Stimulated activated effector memory CD8-positive, alpha-beta T cell treated with anti-CD3 and anti-CD28 coated beads, Interleukin-12 subunit alpha, Interleukin-12 subunit beta, amount 100 ng/mL, for 72 hours (primary cell): Measurements from ENCODE around the gene SLC16A12.

Experiments
- ATAC-seq: fragments of 150-1000 bp; cut with Tn5 transposase; 2 replicates; pipeline ENCODE4 v1.10.0; 2021
- DNase-seq, 2 donors: peaks; one replicate each; pipeline ENCODE4 v3.0.0; 2021 to 2022; ENCODE audit warnings: low spot score in 2 of 2
- H3K27ac Mint-ChIP-seq: one replicate; pipeline ENCODE4 v1.8.0; 2022; ENCODE audit warnings: mild to moderate bottlenecking, mixed read lengths
- H3K36me3 Mint-ChIP-seq: one replicate; pipeline ENCODE4 v1.8.0; 2022; ENCODE audit warnings: mild to moderate bottlenecking, mixed read lengths
- H3K4me1 Mint-ChIP-seq: one replicate; pipeline ENCODE4 v1.8.0; 2022; ENCODE audit warnings: mixed read lengths
- H3K4me3 Mint-ChIP-seq: one replicate; pipeline ENCODE4 v1.8.0; 2022; ENCODE audit warnings: mild to moderate bottlenecking, mixed read lengths
- H3K9me3 Mint-ChIP-seq: one replicate; pipeline ENCODE4 v1.8.0; 2022; ENCODE audit warnings: mixed read lengths

SLC16A12 gene

GRCh38 chr10:89535171-89536012, at the start of gene SLC16A12:
TSS of gene SLC16A12 (minus strand) at chr10:89535594. CDS start at chr10:89462578, 73,016 bp downstream.
- no peak for DNase-seq
- H3K9me3 Mint-ChIP-seq = no peaks in the 10 kb centered on the region
- H3K36me3 Mint-ChIP-seq = no peaks in the 10 kb centered on the region
- no peaks in the 10 kb centered on the region for H3K4me1 Mint-ChIP-seq
- H3K27ac Mint-ChIP-seq = no peak within 1 kb of the TSS
- H3K4me3 Mint-ChIP-seq = no peak within 1 kb of the TSS
- ATAC-seq = peak; percentile 36

GRCh38 chr10:89582022-89582421, 46.6 kb upstream of the SLC16A12 start:
- no peaks in the 10 kb centered on the region for H3K36me3 Mint-ChIP-seq
- DNase-seq = no peak
- no peak overlapping the region for H3K4me3 Mint-ChIP-seq
- no peak overlapping the region for H3K27ac Mint-ChIP-seq
- ATAC-seq = no peak
- no peaks in the 10 kb centered on the region for H3K4me1 Mint-ChIP-seq
- H3K9me3 Mint-ChIP-seq = no peaks in the 10 kb centered on the region

GRCh38 chr10:89580243-89580642, 44.8 kb upstream of the SLC16A12 start:
- no peaks in the 10 kb centered on the region for H3K9me3 Mint-ChIP-seq
- DNase-seq (no peak), ATAC-seq (no peak)
- H3K27ac Mint-ChIP-seq = no peak overlapping the region
- no peaks in the 10 kb centered on the region for H3K4me1 Mint-ChIP-seq
- H3K4me3 Mint-ChIP-seq = no peak overlapping the region
- no peaks in the 10 kb centered on the region for H3K36me3 Mint-ChIP-seq

GRCh38 chr10:89576696-89577095, 41.3 kb upstream of the SLC16A12 start:
- H3K4me1 Mint-ChIP-seq = no peaks in the 10 kb centered on the region
- no peak for DNase-seq
- H3K9me3 Mint-ChIP-seq = no peaks in the 10 kb centered on the region
- no peak for ATAC-seq
- no peak overlapping the region for H3K4me3 Mint-ChIP-seq
- H3K27ac Mint-ChIP-seq = no peak overlapping the region
- H3K36me3 Mint-ChIP-seq = no peaks in the 10 kb centered on the region

GRCh38 chr10:89576022-89576421, 40.6 kb upstream of the SLC16A12 start:
- ATAC-seq (no peak), DNase-seq (no peak)
- H3K4me3 Mint-ChIP-seq = no peak overlapping the region
- H3K36me3 Mint-ChIP-seq = no peaks in the 10 kb centered on the region
- H3K27ac Mint-ChIP-seq = no peak overlapping the region
- H3K9me3 Mint-ChIP-seq = no peaks in the 10 kb centered on the region
- H3K4me1 Mint-ChIP-seq = no peaks in the 10 kb centered on the region

- no peak for ATAC-seq
- H3K36me3 Mint-ChIP-seq = no peaks in the 10 kb centered on the region
- H3K9me3 Mint-ChIP-seq = no peaks in the 10 kb centered on the region
- DNase-seq = no peak
- H3K4me3 Mint-ChIP-seq = no peak overlapping the region
- no peak overlapping the region for H3K27ac Mint-ChIP-seq
- no peaks in the 10 kb centered on the region for H3K4me1 Mint-ChIP-seq
These were observed 39.6 kb upstream of the SLC16A12 start for GRCh38 chr10:89575031-89575430.

GRCh38 chr10:89574368-89574767, 39.0 kb upstream of the SLC16A12 start:
- Mint-ChIP-seq H3K36me3 (no peaks in the 10 kb centered on the region), H3K4me1 (no peaks in the 10 kb centered on the region), H3K4me3 (no peak overlapping the region), H3K9me3 (no peaks in the 10 kb centered on the region), H3K27ac (no peak overlapping the region)
- DNase-seq = no peak
- no peak for ATAC-seq

GRCh38 chr10:89567576-89568245, 32.3 kb upstream of the SLC16A12 start:
- Mint-ChIP-seq H3K4me1 (no peaks in the 10 kb centered on the region), H3K36me3 (no peaks in the 10 kb centered on the region), H3K4me3 (no peak overlapping the region), H3K27ac (no peak overlapping the region), H3K9me3 (no peaks in the 10 kb centered on the region)
- ATAC-seq = no peak
- DNase-seq = no peak

GRCh38 chr10:89566992-89567391, 31.6 kb upstream of the SLC16A12 start:
- Mint-ChIP-seq H3K9me3 (no peaks in the 10 kb centered on the region), H3K4me3 (no peak overlapping the region)

GRCh38 chr10:89566095-89566950, 30.9 kb upstream of the SLC16A12 start:
- H3K4me1 Mint-ChIP-seq = no peaks in the 10 kb centered on the region
- ATAC-seq (no peak), DNase-seq (no peak)
- no peak overlapping the region for H3K27ac Mint-ChIP-seq
- no peaks in the 10 kb centered on the region for H3K9me3 Mint-ChIP-seq
- H3K36me3 Mint-ChIP-seq = no peaks in the 10 kb centered on the region
- H3K4me3 Mint-ChIP-seq = no peak overlapping the region

More at GRCh38 chr10:89566992-89567391, 31.6 kb upstream of the SLC16A12 start:
- Mint-ChIP-seq H3K4me1 (no peaks in the 10 kb centered on the region), H3K36me3 (no peaks in the 10 kb centered on the region), H3K27ac (no peak overlapping the region)
- no peak for ATAC-seq
- DNase-seq = no peak

- Mint-ChIP-seq H3K27ac (no peak overlapping the region), H3K4me3 (no peak overlapping the region), H3K9me3 (no peaks in the 10 kb centered on the region), H3K4me1 (no peaks in the 10 kb centered on the region), H3K36me3 (no peaks in the 10 kb centered on the region)
- ATAC-seq (no peak), DNase-seq (no peak)
These were observed 29.8 kb upstream of the SLC16A12 start for GRCh38 chr10:89565180-89565579.

- ATAC-seq (peak; percentile 59), DNase-seq (no peak)
- no peaks in the 10 kb centered on the region for H3K9me3 Mint-ChIP-seq
- no peaks in the 10 kb centered on the region for H3K4me1 Mint-ChIP-seq
- no peak overlapping the region for H3K27ac Mint-ChIP-seq
- no peak overlapping the region for H3K4me3 Mint-ChIP-seq
- H3K36me3 Mint-ChIP-seq = no peaks in the 10 kb centered on the region
These were observed 28.6 kb upstream of the SLC16A12 start for GRCh38 chr10:89563861-89564478.

- H3K9me3 Mint-ChIP-seq = no peaks in the 10 kb centered on the region
- H3K4me1 Mint-ChIP-seq = no peaks in the 10 kb centered on the region
- DNase-seq (no peak), ATAC-seq (no peak)
- H3K4me3 Mint-ChIP-seq = no peak overlapping the region
- no peak overlapping the region for H3K27ac Mint-ChIP-seq
- no peaks in the 10 kb centered on the region for H3K36me3 Mint-ChIP-seq
These were observed 27.9 kb upstream of the SLC16A12 start for GRCh38 chr10:89563311-89563710.

- H3K27ac Mint-ChIP-seq = no peak overlapping the region
- no peaks in the 10 kb centered on the region for H3K4me1 Mint-ChIP-seq
- peaks cover 6% of the 10 kb centered on the region for H3K36me3 Mint-ChIP-seq
- DNase-seq (no peak), ATAC-seq (no peak)
- no peak overlapping the region for H3K4me3 Mint-ChIP-seq
- no peaks in the 10 kb centered on the region for H3K9me3 Mint-ChIP-seq
These were observed 21.2 kb upstream of the SLC16A12 start for GRCh38 chr10:89556600-89556999.
